ENCODE measurements around the gene SPECC1.
"Not testable (repeated sequence)": the region's sequence is repeated elsewhere in the genome, so short reads cannot be mapped to it uniquely, and the experiment has no call there.

- TF ChIP-seq CTCF, POLR2A (IDR thresholded peaks at IDR 0.05): not testable (repeated sequence)
Observed at GRCh38 chr17:20263115-20263433, 253.9 kb downstream of the SPECC1 start.

All from right lobe of liver (tissue), 4 donors.